ENCODE results near the gene TVP23C.
"Not testable (repeated sequence)": the region's sequence is repeated elsewhere in the genome, so short reads cannot be mapped to it uniquely, and the experiment has no call there.

Gene TVP23C

DNA sequence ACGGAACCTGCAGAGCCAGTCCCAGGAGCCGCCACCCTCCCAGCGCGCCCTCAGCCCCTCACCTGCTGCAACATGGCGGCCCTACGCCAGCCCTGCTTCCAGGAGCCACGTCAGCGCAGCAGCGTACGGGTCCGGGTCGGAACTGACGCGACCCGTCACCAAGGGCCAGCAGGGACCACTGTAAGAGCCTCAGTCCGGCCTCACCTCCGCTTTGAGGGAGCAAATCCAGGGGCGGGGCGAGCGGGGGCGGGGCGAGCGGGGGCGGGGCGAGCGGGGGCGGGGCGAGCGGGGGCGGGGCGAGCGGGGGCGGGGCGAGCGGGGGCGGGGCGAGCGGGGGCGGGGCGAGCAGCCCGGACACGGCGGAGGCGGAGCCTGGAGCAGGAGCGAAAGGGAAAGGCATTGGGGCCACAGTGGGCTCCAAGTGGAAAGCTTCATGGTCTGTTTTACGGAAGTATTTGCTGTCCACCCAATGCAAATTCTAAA, at the start of gene TVP23C:
Gene TVP23C, minus strand, starts transcription at position 109 of the 483 bp plus-strand sequence. Its CDS starts 35 bp downstream, at position 74.
- peak; percentile 55 for DNase-seq (ENCODE audit: low read depth)
- peak within 1 kb of the TSS; percentile 62 for H3K4me3 ChIP-seq (ENCODE audit: low read length)

GRCh38 chr17:15592960-15593359, 29.7 kb upstream of the TVP23C start:
- DNase-seq (ENCODE audit: low read depth); H3K4me3 ChIP-seq (ENCODE audit: low read length): not testable (repeated sequence)

- not testable (repeated sequence) for DNase-seq (ENCODE audit: low read depth); H3K4me3 ChIP-seq (ENCODE audit: low read length)
Observed at GRCh38 chr17:15591986-15592385, 28.7 kb upstream of the TVP23C start.

- not testable (repeated sequence) for DNase-seq (ENCODE audit: low read depth); H3K4me3 ChIP-seq (ENCODE audit: low read length)
Observed at GRCh38 chr17:15590844-15591243, 27.6 kb upstream of the TVP23C start.

GRCh38 chr17:15589544-15590536, 26.6 kb upstream of the TVP23C start:
- H3K4me3 ChIP-seq (ENCODE audit: low read length); DNase-seq (ENCODE audit: low read depth): not testable (repeated sequence)

GRCh38 chr17:15588017-15588416, 24.7 kb upstream of the TVP23C start:
- not testable (repeated sequence) for DNase-seq (ENCODE audit: low read depth); H3K4me3 ChIP-seq (ENCODE audit: low read length)

- not testable (repeated sequence) for DNase-seq (ENCODE audit: low read depth); H3K4me3 ChIP-seq (ENCODE audit: low read length)
Observed at GRCh38 chr17:15583313-15583712, 20.0 kb upstream of the TVP23C start.

GRCh38 chr17:15581462-15581861, 18.2 kb upstream of the TVP23C start:
- not testable (repeated sequence) for H3K4me3 ChIP-seq (ENCODE audit: low read length); DNase-seq (ENCODE audit: low read depth)

DNA sequence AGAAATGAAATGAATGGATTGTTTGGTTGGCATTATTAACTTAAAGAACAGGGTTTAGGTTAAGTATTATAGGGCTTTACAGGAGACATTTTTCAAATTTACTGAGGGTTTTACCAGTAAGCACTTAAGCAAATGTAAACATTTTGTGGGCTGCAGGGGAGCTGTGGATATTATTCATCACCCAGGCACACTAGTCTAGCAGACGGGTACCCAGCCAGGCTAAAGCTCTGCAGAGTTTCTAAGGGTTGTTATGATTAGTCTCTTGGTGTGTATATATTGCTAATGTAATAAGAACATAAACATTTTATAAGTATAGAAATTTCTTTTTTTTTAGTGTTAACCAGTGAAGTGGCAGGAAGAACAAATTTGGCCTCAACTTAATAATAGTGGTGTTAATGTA, 13.6 kb upstream of the TVP23C start:
- H3K4me3 ChIP-seq (ENCODE audit: low read length); DNase-seq (ENCODE audit: low read depth): not testable (repeated sequence)

DNA sequence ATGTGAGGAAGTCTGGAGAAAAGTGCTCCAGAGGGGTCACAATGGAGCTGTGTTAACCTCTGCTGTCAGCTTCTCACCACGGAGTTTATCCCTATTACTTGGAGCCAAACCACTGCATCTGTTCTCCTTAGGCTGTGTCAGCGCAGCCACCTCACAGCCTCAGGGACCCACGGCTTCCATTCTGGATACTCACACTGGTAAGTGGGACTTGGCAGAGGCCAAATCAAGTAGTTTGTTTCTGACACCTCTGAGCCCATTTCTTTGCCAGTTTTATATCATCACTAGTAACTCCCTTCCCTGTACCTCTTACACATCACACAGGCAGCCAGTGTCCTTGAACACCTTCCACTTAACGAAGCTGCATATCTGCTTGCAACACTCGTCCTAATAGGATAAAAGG, 11.4 kb upstream of the TVP23C start:
- not testable (repeated sequence) for DNase-seq (ENCODE audit: low read depth); H3K4me3 ChIP-seq (ENCODE audit: low read length)

- not testable (repeated sequence) for H3K4me3 ChIP-seq (ENCODE audit: low read length); DNase-seq (ENCODE audit: low read depth)
Observed at GRCh38 chr17:15573870-15574269, 10.6 kb upstream of the TVP23C start.

DNA sequence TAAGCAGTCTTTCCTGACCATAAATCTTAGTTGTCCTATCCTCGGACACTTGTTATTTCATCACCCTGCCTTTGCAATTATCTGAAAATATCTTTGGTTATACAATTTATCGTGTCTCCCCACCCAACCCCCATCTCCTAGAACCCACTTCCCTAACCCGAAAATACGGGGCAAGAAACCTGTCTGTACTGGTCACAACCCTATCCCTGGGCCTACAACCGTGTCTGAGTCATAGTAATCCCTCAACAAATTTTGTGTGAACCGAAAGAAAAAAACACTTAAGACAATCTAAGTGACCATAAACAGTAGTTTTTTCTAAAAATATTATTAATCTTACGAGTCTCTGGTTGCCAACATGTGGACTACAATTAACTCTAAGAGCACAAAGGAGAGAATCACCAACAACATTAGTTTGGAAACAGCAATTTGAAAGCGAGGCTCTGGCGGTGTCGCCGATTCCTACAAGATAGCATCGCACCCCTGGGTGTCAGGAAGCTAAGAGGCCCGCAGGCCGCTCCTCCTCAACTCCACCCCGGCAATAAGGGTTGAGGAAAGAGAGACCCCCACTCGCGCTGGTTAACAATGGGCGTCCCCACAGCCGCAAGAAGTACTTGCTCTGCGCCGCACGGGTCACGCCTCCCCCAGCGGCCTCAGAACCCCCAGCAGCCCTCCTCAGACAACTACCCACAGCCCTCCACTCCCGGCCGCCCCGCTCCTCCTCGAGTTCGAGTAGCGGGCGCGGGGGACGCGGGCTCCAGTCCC, 489 bp downstream of the TVP23C start:
- H3K4me3 ChIP-seq (ENCODE audit: low read length): peak overlapping the region; percentile 62
- DNase-seq (ENCODE audit: low read depth): peak; percentile 10

DNA sequence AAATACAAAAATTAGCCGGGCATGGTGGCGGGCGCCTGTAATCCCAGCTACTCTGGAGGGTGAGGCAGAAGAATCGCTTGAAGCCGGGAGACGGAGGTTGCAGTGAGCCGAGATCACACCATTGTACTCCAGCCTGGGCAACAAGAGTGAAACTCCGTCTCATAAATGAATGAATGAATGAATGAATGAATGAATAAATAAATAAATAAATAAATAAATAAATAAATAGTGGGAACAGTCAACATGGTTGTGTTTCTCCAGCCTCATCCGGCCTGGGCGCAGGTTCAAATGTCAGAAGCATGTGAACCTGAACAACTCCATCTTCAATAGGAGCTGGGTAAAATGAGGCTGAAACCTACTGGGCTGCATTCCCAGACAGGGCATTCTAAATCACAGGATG, 1.8 kb downstream of the TVP23C start:
- DNase-seq (ENCODE audit: low read depth); H3K4me3 ChIP-seq (ENCODE audit: low read length): not testable (repeated sequence)

DNA sequence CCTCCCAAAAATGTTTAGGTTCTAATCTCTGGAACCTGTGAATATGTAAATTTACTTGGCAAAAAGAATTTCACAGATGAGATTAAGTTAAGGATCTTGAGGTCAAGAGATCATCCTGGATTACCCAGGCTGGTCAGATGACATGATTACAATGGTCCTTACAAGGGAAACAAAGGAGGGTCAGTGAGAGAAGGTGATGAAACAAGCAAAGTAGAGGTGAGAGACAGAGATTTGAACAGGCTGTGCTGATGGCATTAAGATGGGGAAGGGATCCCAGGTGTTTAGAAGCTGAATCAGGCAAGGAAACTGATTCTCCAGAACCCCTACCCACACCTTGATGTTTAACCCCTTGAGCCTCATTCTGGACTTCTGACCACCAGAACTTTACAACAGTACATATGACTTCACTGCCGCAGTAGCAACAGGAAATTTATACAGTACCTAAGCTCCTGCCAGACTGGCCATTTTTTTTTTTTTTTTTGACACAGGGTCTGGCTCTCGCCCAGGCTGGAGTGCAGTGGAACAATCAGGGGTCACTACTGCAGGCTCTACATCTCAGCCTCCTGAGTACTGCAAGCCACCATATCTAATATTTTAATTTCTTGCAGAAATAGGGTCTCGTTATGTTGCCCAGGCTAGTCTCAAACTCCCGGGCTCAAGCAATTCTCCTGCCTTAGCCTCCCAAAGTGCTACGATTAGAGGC, 4.7 kb downstream of the TVP23C start:
- H3K4me3 ChIP-seq (ENCODE audit: low read length): not testable (repeated sequence)

GRCh38 chr17:15557334-15557832, 5.9 kb downstream of the TVP23C start:
- not testable (repeated sequence) for DNase-seq (ENCODE audit: low read depth); H3K4me3 ChIP-seq (ENCODE audit: low read length)

More for the DNA sequence above, 4.7 kb downstream of the TVP23C start:
- not testable (repeated sequence) for DNase-seq (ENCODE audit: low read depth)

GRCh38 chr17:15552932-15553331, 10.4 kb downstream of the TVP23C start:
- DNase-seq (ENCODE audit: low read depth); H3K4me3 ChIP-seq (ENCODE audit: low read length): not testable (repeated sequence)

DNA sequence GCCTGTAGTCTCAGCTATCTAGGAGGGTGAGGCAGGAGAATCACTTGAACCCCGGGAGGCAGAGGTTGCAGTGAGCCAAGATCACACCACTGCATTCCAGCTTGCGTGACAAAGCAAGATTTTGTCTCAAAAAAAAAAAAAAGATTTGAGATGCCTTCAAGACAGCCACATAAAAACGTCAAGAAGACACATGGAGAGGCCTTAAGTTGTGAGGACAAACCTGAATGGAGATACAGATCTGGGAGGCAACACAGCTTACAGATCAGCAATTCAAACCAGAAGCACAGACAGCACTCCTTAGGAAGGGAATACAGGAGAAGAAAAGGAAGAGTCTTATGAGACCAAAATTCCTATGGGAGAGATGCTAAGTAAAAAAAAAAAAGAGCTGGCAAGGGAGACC, 13.7 kb downstream of the TVP23C start:
- H3K4me3 ChIP-seq (ENCODE audit: low read length); DNase-seq (ENCODE audit: low read depth): not testable (repeated sequence)

DNA sequence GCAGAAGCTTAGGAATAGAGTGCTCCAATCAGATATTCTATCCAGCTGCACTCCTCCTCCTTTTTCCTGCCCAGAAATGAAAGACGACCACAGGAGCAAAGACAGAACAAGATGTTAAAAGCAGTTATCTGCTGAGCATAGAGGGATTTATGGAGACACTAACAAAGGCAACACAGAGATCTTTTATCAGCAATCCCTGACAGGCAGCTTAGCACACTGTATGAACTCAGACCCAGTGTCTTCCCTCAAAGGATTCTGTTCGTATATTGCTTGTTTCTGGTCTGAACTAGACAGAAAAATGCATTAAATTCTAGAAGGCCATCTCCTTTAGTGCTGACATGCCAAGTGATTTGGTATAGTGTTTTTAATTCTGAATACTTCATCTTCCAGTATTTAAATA, 16.7 kb downstream of the TVP23C start:
- not testable (repeated sequence) for DNase-seq (ENCODE audit: low read depth); H3K4me3 ChIP-seq (ENCODE audit: low read length)
